ENCODE data around the gene SYT9. TPM values are rescaled to one million over a fixed set of nuclear protein-coding genes. Genes with fewer than 3 reads are reported as not detected.

Gene SYT9
- total and polyA plus RNA-seq, 2 of the 8 experiments (the other 6 are each of a cell fraction or from before 2014, with no cell fraction given) = 1.5 to 2.9 TPM

DNA sequence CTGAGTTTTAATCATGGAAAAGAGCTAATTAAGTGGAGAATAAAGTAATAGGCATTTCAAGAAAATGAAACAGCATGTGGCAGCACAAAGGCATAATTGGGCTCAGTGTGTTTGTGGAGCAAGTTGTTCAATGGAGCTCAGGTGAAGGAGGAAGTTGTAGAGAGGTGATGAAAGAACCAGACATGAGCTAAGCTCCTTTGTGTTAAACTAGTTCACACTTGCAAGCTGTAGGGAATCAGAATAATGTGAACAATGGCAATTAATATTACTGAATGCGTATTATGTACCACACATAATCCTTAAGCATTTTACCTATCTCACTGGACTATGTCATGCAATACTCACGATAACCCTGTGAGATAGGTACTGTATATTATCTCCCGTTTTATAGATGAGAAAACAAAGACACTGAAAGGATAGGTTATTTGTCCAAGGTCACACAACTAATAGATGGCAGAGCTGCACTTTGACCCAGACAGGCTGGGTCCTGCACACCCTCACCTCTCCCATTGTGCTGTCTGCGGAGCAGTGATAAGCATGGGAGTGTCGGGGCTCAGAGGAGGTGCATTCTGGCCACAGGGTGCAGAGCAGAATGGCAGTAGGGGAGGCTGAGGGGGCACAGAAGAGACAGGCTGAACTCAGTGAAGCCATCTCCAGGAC, 242.5 kb downstream of the SYT9 start:
- CTCF ChIA-PET (ENCODE audit: partially characterized antibody) = interaction anchor here (1.0 to 1.2 kb wide), 3 partner anchors 9 to 77 kb away, joined by 3 to 4 read pairs (median 3); partner anchors contain the start of gene OLFML1
- TF ChIP-seq RAD21 (IDR thresholded peaks at IDR 0.05 in 1 of 2, conservative IDR thresholded peaks at IDR 0.05 in 1 of 2; ENCODE audit: low read depth in 2 of 2, low read length in 2 of 2) (no peak), BCL11A (IDR thresholded peaks at IDR 0.05; ENCODE audit: low read depth in 2 of 2, low read length in 2 of 2) (no peak), TEAD4 (IDR thresholded peaks at IDR 0.05; ENCODE audit: low read depth, low read length) (no peak), RXRA (IDR thresholded peaks at IDR 0.05; ENCODE audit: insufficient read depth, low read depth, low read length) (no peak), SRF (IDR thresholded peaks at IDR 0.05; ENCODE audit: low read depth, low read length) (no peak), SP4 (IDR thresholded peaks at IDR 0.05; ENCODE audit: low read length) (no peak), CTCF (IDR thresholded peaks at IDR 0.05; ENCODE audit: control extremely low read depth in 1 of 3, insufficient read depth in 1 of 3, low read depth in 1 of 3, low read length in 3 of 3) (no peak), NRF1 (IDR thresholded peaks at IDR 0.05; ENCODE audit: low read depth, low read length) (no peak), EZH2 (IDR thresholded peaks at IDR 0.05; ENCODE audit: low read depth, low read length, severe bottlenecking) (no peak), NANOG (IDR thresholded peaks at IDR 0.05; ENCODE audit: insufficient read depth, low read depth, low read length, poor library complexity, severe bottlenecking) (no peak)

More for the DNA sequence above, 242.5 kb downstream of the SYT9 start:
- Histone ChIP-seq H2BK12ac (ENCODE audit: low read depth, low read length) (no peak overlapping the region), H4K91ac (replicated peaks; ENCODE audit: insufficient read length, low read length) (no peak overlapping the region), H4K20me1 (replicated peaks in 1 of 2; ENCODE audit: control insufficient read depth in 1 of 2, insufficient read depth in 2 of 2, low read length in 2 of 2) (no peaks in the 10 kb centered on the region), H2AK5ac (ENCODE audit: low read depth, low read length) (no peak overlapping the region), H3K56ac (replicated peaks; ENCODE audit: insufficient read length, low read depth, low read length) (no peak overlapping the region), H3K79me1 (ENCODE audit: low read depth, low read length) (no peaks in the 10 kb centered on the region), H2BK5ac (ENCODE audit: low read depth, low read length) (no peak overlapping the region), H3K18ac (ENCODE audit: extremely low read depth, low read length) (no peak overlapping the region), H3K23ac (ENCODE audit: insufficient read length) (no peak overlapping the region), H3K4me1 (replicated peaks in 1 of 4; ENCODE audit: control insufficient read depth in 3 of 4, insufficient read depth in 4 of 4, low read length in 3 of 4) (peaks cover 0 to 5% (median 2%) of the 10 kb centered on the region in 4 experiments; a peak in 2 of 7 replicates), H2BK20ac (ENCODE audit: low read length) (no peak overlapping the region), H3K4me3 (ENCODE audit: extremely low read depth in 1 of 4, insufficient read depth in 2 of 4, low read depth in 3 of 4, low read length in 4 of 4) (no peak overlapping the region), H3K27me3 (replicated peaks in 1 of 4; ENCODE audit: control insufficient read depth in 3 of 4, extremely low read depth in 1 of 4, insufficient read depth in 3 of 4, low read length in 3 of 4) (peaks cover 0 to 1% (median 0%) of the 10 kb centered on the region in 4 experiments; a peak in 1 of 7 replicates), H3K9ac (replicated peaks in 1 of 4; ENCODE audit: extremely low read depth in 1 of 4, low read depth in 3 of 4, low read length in 3 of 4) (no peak overlapping the region; a peak in 1 of 7 replicates), H3K4ac (replicated peaks; ENCODE audit: insufficient read length, low read depth, low read length) (no peak overlapping the region), H3K36me3 (ENCODE audit: control insufficient read depth in 2 of 4, insufficient read depth in 4 of 4, low read length in 3 of 4) (no peaks in the 10 kb centered on the region), H3K4me2 (ENCODE audit: insufficient read depth in 1 of 2, low read depth in 2 of 2, low read length in 2 of 2) (no peak overlapping the region), H3K14ac (ENCODE audit: insufficient read length) (no peak overlapping the region), H4K5ac (ENCODE audit: insufficient read length, low read depth, low read length) (no peak overlapping the region), H3K23me2 (ENCODE audit: low read depth, low read length) (no peaks in the 10 kb centered on the region), H4K8ac (ENCODE audit: extremely low read depth, insufficient read depth, low read length) (no peak overlapping the region), H3K9me3 (ENCODE audit: insufficient read depth in 2 of 2, low read depth in 1 of 2, low read length in 1 of 2) (no peaks in the 10 kb centered on the region), H2BK120ac (replicated peaks; ENCODE audit: low read depth, low read length) (no peak overlapping the region), H3K27ac (ENCODE audit: low read depth, low read length) (no peak overlapping the region), H3K79me2 (ENCODE audit: control insufficient read depth in 1 of 2, insufficient read depth in 2 of 2, low read length in 2 of 2) (no peaks in the 10 kb centered on the region), H2BK15ac (ENCODE audit: low read length) (no peak overlapping the region; the same call in 1 of the 2 replicates), H2AFZ (ENCODE audit: low read length) (no peak overlapping the region)
- WGBS, 2 experiments (ENCODE audit: extremely low coverage in 1 of 2, insufficient coverage in 1 of 2, insufficient read length in 1 of 2, insufficient replicate concordance in 2 of 2, low coverage in 1 of 2, low lambda C conversion rate in 2 of 2, missing lambda C conversion rate in 1 of 2) = 88% methylated on average over 5 of the region's 5 CpGs; no CpG with 5 or more reads in 1 of the 2 experiments
- FAIRE-seq = no peak
- DNase-seq (ENCODE audit: low read depth in 1 of 2, low spot score in 2 of 2) = no peak
- POLR2A ChIA-PET (ENCODE audit: partially characterized antibody) = interaction anchor here (0.6 kb wide), 1 partner anchor 60 kb away, joined by 3 read pairs; no protein-coding TSS in a partner anchor

All from H1 (cell line).